K562 (cell line): ENCODE measurements around the gene UBA3. TPM values are rescaled to one million over a fixed set of nuclear protein-coding genes. Genes with fewer than 3 reads are reported as not detected.
A peak's percentile ranks its signal among the peaks of the same experiment; 100 is the strongest.

Source experiments
- BMI1 ChIP-seq: fragments of 150-350 bp; IDR thresholded peaks from 2 replicates; pipeline ENCODE4 v1.6.1; 2014; ENCODE audit warnings: low read length
- GABPB1 ChIP-seq: sonication (generic); formaldehyde crosslinking; IDR thresholded peaks from 2 replicates; pipeline ENCODE4 v1.8.0; 2022; ENCODE audit warnings: mild to moderate bottlenecking, missing genetic modification reagents
- JUND ChIP-seq, 2 experiments: IDR thresholded peaks; 2 replicates in 1 of 2; 3 replicates in 1 of 2; pipeline ENCODE4 v1.6.1; 2011; ENCODE audit warnings: borderline replicate concordance in 2 of 2, low read depth in 2 of 2, low read length in 2 of 2, improper control_type of control experiment in 1 of 2, missing biosample characterization in 1 of 2, missing genetic modification characterization in 1 of 2, missing genetic modification reagents in 1 of 2
- MTA3 ChIP-seq: fragments of 450-650 bp; formaldehyde crosslinking; IDR thresholded peaks from 2 replicates; pipeline ENCODE4 v1.6.1; 2017; ENCODE audit warnings: mild to moderate bottlenecking, borderline replicate concordance
- RBBP5 ChIP-seq: fragments of 200-600 bp; sonication (generic); IDR thresholded peaks from 2 replicates; pipeline ENCODE4 v1.6.1; 2012; ENCODE audit warnings: borderline replicate concordance, mild to moderate bottlenecking, low read length, control low read depth, inconsistent platforms; ENCODE audit not compliant: insufficient read depth, poor library complexity, severe bottlenecking
- RCOR1 ChIP-seq, 2 experiments: IDR thresholded peaks; 2 replicates each; pipeline ENCODE4 v1.6.1; 2012; ENCODE audit warnings: low read depth in 2 of 2, low read length in 2 of 2, borderline replicate concordance in 1 of 2, improper control_type of control experiment in 1 of 2
- STAT5A ChIP-seq: IDR thresholded peaks from 2 replicates; pipeline ENCODE4 v1.6.1; 2012; ENCODE audit warnings: low read length, inconsistent platforms, borderline replicate concordance
- TBP ChIP-seq: optimal IDR thresholded peaks from 2 replicates; pipeline ENCODE3; 2011; ENCODE audit warnings: low read depth, low read length, improper control_type of control experiment
- TEAD1 ChIP-seq, 2 experiments: fragments of 450-650 bp in 1 of 2; sonication (generic) in 1 of 2; formaldehyde crosslinking; IDR thresholded peaks; 2 replicates each; pipeline versions ENCODE4 v1.4.0 to v1.8.0; 2020 to 2022; ENCODE audit warnings: mild to moderate bottlenecking in 2 of 2, missing genetic modification reagents in 1 of 2
- TRIM24 ChIP-seq, 2 experiments: fragments of 450-650 bp; IDR thresholded peaks; 2 replicates each; pipeline ENCODE4 v1.6.1; 2016
- ZBTB1 ChIP-seq: sonication (generic); formaldehyde crosslinking; IDR thresholded peaks from 2 replicates; pipeline ENCODE4 v1.8.1; 2023; ENCODE audit warnings: missing genetic modification reagents, low read depth, mild to moderate bottlenecking, borderline replicate concordance
- ZNF143 ChIP-seq: sonication (generic); formaldehyde crosslinking; IDR thresholded peaks from 2 replicates; pipeline ENCODE4 v1.9.0; 2022; ENCODE audit warnings: mild to moderate bottlenecking, missing genetic modification reagents
- ZNF766 ChIP-seq: fragments of 200-800 bp; sonication (Bioruptor generic); conservative IDR thresholded peaks from 2 replicates; pipeline ENCODE4 v1.6.1; 2016; ENCODE audit warnings: missing genetic modification characterization, missing compliant biosample characterization
- polyA plus RNA-seq, 8 experiments: library from polyadenylated mRNA; depleted of rRNA in 4 of 8; stranded (reverse) in 5 of 8; unstranded in 3 of 8; fragments of >200 nt; fragmentation: Nextera tagmentation in 2 of 8; fragmentation: Illumina TruSeq in 1 of 8; extraction: Ambion mirVana in 2 of 8; extraction: Trizol in 1 of 8; gene quantifications; 2 replicates each; pipeline versions ENCODE4 v1.2.1 to v1.2.3, GENCODE V29; 2011 to 2014; ENCODE audit warnings: inconsistent platforms in 1 of 8, missing spikeins in 1 of 8
- total RNA-seq, 7 experiments: library from RNA; depleted of rRNA in 6 of 7; stranded (reverse); fragments of >200 nt in 6 of 7; fragmentation: Illumina TruSeq in 2 of 7; extraction: Trizol in 2 of 7; gene quantifications; 2 replicates each; pipeline versions ENCODE4 v1.2.1 to v1.2.3, GENCODE V29; 2011 to 2021; ENCODE audit warnings: low replicate concordance in 1 of 7
- TF ChIP-seq, protein P1 (sequence below), 2 experiments: fragments of 450-650 bp in 1 of 2; sonication (generic) in 1 of 2; formaldehyde crosslinking in 1 of 2; IDR thresholded peaks in 1 of 2; conservative IDR thresholded peaks in 1 of 2; 2 replicates each; pipeline versions ENCODE4 v1.6.1 to v1.8.1; 2016 to 2023; ENCODE audit warnings: mild to moderate bottlenecking in 2 of 2, moderate library complexity in 2 of 2, inconsistent platforms in 1 of 2, missing genetic modification reagents in 1 of 2
- TF ChIP-seq, protein P2 (sequence below): fragments of 450-650 bp; formaldehyde crosslinking; IDR thresholded peaks from 2 replicates; pipeline ENCODE4 v1.4.0; 2020; ENCODE audit warnings: mild to moderate bottlenecking, moderate library complexity

Gene UBA3
- total and polyA plus RNA-seq, 9 of the 15 experiments (the other 6 are each of a cell fraction or from before 2014, with no cell fraction given): 23.2 to 80.0 (median 38.6) TPM

DNA sequence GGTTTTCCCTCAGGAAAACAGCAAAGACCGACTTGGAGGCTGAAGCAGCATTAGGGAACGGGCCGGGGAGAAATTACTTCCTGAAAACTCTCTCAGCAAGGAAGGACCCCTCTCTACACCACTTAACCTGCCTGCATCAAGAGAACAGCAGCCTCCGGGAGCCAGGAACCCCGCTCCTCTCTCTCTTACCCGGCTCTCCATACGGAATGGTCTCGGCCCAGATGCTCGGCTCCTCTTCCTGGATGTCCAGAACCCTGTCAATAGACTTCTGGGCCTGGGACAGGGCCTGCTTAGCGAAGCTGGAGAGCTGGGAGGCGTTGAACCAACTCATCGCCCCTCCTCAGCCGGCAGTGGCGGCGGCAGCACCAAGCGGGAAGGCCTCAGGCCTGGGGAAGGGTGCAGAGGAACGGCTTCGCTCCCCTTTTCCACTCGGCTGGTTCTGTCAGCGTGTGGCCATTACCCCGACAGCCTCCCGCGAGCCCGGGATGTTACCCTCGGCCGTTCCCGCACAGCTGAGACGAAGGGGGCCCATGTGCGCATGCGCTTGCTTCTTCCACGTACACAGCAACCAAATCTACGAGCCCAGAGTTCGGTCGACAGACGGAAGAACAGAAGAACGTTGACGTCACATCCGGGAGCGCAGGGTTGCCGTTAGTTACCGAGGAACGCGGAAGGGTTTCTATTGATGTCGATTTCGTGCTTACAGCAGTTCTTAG, 28.3 kb downstream of the UBA3 start, which contains the start of gene TMF1 (continued):
- TF ChIP-seq STAT5A: no peak
- peak; percentile 32 for TF ChIP-seq TBP
- TF ChIP-seq ZBTB1 (CRISPR knock-in tag): no peak
- TF ChIP-seq ZNF143 (CRISPR knock-in tag): no peak
- peak; percentile 81 for TF ChIP-seq JUND (IDR thresholded peaks at IDR 0.05; ENCODE audit: borderline replicate concordance, low read depth, low read length)
- TF ChIP-seq JUND (tag; IDR thresholded peaks at IDR 0.05; ENCODE audit: borderline replicate concordance, low read depth, low read length): peak; percentile 62; the same call in 1 of the 3 replicates
- TF ChIP-seq RBBP5: peak; percentile 46
- TF ChIP-seq MTA3: no peak
- no peak for TF ChIP-seq ZNF766 (CRISPR knock-in tag)
- peak; percentile 10 to 87; a peak in 2 of 4 replicates for TF ChIP-seq TEAD1 (CRISPR knock-in tag; IDR thresholded peaks at IDR 0.05)
- TF ChIP-seq, protein P1, sequence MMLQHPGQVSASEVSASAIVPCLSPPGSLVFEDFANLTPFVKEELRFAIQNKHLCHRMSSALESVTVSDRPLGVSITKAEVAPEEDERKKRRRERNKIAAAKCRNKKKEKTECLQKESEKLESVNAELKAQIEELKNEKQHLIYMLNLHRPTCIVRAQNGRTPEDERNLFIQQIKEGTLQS (IDR thresholded peaks at IDR 0.05): peak; percentile 55; the same call in 1 of the 2 replicates
- TF ChIP-seq, protein P1 (CRISPR knock-in tag; conservative IDR thresholded peaks at IDR 0.05): no peak
- peak; percentile 95 for TF ChIP-seq GABPB1 (CRISPR knock-in tag)
- TF ChIP-seq, protein P2, sequence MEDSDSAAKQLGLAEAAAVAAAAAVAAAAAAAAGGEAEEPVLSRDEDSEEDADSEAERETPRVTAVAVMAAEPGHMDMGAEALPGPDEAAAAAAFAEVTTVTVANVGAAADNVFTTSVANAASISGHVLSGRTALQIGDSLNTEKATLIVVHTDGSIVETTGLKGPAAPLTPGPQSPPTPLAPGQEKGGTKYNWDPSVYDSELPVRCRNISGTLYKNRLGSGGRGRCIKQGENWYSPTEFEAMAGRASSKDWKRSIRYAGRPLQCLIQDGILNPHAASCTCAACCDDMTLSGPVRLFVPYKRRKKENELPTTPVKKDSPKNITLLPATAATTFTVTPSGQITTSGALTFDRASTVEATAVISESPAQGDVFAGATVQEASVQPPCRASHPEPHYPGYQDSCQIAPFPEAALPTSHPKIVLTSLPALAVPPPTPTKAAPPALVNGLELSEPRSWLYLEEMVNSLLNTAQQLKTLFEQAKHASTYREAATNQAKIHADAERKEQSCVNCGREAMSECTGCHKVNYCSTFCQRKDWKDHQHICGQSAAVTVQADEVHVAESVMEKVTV (CRISPR knock-in tag): no peak
- peak; percentile 90 for TF ChIP-seq BMI1
- no peak for TF ChIP-seq TRIM24 (IDR thresholded peaks at IDR 0.05)
- TF ChIP-seq RCOR1 (IDR thresholded peaks at IDR 0.05; ENCODE audit: borderline replicate concordance in 1 of 2, low read depth in 2 of 2, low read length in 2 of 2): no peak
